GM11168 (cell line): ENCODE measurements around the gene HPN.
"Not testable (repeated sequence)": the region's sequence is repeated elsewhere in the genome, so short reads cannot be mapped to it uniquely, and the experiment has no call there.

ENCODE experiments used
- in situ Hi-C: fragments of 300-500 bp; cut with MboI; formaldehyde crosslinking; loops from one replicate; pipeline ENCODE4 v1.12.0; 2022; ENCODE audit warnings: low sequenced_read_pairs; ENCODE audit not compliant: unreplicated experiment

The HPN gene

GRCh38 chr19:35007427-35007826 lies 34.1 kb upstream of the HPN start:
- in situ Hi-C loops = not testable (repeated sequence)

DNA sequence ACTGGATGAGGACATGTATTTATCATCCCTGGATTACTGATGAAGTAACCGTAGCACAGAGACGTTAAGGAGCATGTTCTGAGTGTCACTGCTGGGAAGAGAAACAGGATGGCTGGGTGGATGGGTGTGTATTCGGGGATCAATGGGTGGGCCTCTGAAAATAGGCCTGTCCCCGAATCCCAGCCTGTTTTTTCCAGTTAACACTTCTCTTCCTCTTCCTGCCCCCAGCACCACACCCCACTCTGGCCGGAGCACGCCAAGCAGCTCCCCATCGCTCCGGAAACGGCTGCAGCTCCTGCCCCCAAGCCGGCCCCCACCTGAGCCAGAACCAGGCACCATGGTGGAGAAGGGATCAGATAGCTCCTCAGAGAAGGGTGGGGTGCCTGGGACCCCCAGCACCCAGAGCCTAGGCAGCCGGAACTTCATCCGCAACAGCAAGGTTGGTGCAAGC lies 32.6 kb upstream of the HPN start:
- in situ Hi-C loops = no loop called here

DNA sequence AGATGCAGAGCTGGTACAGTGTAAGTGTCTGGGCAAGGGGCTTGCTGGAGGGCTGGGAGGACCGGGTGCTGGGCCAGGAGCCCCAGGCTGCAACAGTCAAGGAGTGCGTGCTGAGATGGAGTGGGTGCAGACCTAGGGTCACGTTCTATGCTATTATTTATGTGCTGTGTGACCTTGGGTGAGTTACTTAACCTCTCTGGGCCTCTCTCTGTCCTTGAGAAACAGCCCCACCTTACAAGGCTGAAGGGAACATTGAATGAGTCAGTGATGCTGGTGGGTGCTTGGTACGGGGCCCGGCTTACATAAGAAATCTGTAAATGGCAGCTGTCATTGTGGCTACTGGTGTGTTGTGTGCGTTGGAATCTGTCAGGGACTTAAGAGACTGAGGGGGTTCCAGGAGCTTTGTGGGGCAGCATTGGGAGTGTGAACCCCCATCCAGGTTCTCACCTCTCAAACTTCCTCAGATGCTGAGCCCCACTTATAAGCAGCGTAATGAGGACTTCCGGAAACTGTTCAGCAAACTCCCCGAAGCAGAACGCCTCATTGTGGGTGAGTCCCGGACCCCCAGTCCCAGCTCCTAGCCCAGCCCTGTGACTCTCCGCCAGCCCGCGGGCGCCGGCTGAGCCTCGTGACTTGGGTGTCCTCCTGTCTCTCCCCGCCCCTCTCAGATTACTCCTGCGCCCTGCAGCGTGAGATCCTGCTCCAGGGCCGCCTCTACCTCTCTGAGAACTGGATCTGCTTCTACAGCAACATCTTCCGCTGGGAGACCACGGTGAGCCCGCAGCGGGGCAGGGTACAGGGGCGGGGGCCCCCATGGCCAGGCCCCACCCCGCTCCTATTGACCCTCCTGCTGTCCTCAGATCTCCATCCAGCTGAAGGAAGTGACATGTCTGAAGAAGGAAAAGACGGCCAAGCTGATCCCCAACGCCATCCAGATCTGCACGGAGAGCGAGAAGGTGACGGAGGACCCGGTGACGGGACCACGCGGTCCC lies 31.8 kb upstream of the HPN start:
- in situ Hi-C loops = no loop called here

GRCh38 chr19:35011091-35011689 lies 30.3 kb upstream of the HPN start:
- in situ Hi-C loops = no loop called here

DNA sequence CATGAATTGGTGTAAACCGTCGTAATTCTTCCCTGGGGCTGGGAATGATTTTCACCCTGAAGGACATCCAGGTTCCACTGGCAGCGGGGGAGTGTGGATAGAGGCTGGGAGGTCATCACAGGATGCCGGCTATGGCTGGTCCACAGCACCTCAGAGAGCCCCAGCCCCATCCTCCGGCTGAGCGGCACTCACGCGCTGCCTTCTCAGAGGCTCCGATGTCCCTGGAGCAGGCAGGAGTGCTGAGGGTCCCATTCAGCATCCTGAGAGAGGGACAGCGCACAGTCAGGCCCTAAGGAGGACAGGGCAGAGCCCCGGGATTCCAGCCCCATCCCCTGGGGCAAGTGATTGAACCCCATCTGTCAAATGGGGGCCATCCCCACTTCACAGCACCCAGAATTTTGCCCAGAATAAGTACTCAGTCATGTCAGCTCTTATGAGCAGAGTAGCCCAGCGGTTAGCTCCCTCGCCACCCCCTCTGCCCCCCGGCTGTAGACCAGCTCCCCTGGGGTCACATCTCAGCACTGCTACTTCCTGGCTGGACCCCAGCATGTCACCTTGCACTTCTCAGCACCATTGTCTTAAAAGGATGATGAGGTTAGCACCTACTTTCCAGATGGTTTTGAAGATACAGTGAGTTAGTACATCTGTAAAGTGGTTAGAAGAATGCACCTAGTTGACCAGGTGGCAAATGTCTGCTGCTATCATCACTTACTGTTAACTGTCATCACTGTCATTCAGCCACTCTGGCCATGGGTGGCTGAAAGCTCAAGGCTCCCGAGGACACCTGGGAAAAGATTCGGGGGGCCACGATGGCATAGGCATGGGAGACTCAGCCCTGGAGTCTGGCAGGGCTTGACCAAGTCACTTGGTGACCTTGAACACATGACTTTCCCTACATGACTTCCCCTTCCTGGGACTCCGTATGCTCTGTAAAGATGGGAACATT lies 29.5 kb upstream of the HPN start:
- in situ Hi-C loops = no loop called here

GRCh38 chr19:35013041-35013819 lies 28.3 kb upstream of the HPN start:
- in situ Hi-C loops = no loop called here

GRCh38 chr19:35013820-35014754 lies 27.4 kb upstream of the HPN start:
- in situ Hi-C loops = no loop called here

- in situ Hi-C loops = not testable (repeated sequence)
Observed at GRCh38 chr19:35014774-35015173, 26.7 kb upstream of the HPN start.

DNA sequence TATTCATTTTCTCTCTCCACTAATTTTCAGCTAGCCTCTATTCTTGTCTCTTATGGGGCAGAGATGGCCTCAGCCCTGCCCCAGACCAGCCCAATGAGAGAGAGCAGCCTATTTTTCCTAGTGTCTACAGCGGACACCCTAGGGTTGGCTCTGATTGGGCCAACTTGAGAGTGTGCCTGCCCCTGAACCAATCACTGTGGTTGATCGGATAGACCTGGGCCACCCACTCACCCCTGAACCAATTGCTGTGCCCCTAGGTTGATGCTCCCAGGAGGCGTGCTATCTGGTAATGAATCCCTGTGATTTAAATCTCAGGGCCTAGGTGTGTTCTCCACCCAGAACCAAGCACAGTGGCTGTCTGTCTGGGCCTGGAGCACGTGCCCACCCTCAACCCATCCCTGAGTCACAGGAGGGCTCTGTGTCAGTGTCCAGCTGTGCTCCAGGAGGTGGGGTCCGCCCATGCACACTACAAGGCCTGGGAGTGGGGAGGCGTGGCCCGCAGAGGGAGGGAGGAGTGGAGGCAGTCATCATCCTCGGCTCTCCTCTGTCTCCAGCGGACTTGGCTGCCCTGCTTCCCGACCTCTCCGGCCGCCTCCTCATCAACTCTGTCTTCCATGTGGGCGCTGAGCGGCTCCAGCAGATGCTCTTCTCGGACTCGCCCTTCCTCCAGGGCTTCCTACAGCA lies 26.1 kb upstream of the HPN start:
- in situ Hi-C loops = no loop called here

DNA sequence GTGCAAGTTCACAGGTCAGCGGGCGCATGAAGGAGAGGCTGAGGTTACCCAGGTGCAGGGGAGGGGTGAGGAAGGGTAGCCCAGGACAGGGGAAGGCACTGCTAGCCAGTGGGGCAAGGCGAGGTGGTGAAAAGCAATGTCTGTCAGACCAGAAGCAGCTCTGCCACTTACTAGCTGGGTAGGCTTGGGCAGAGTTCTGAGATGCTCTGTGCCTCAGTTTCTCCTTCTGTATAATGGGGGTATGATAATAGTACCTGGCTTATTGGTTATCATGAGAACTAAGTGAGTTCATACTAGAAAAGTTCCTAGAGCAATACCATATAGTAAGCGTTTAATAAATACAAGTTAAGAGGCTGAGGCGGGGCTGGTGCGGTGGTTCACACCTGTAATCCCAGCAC lies 25.6 kb upstream of the HPN start:
- in situ Hi-C loops = no loop called here

GRCh38 chr19:35017507-35017906 lies 24.0 kb upstream of the HPN start:
- in situ Hi-C loops = no loop called here

DNA sequence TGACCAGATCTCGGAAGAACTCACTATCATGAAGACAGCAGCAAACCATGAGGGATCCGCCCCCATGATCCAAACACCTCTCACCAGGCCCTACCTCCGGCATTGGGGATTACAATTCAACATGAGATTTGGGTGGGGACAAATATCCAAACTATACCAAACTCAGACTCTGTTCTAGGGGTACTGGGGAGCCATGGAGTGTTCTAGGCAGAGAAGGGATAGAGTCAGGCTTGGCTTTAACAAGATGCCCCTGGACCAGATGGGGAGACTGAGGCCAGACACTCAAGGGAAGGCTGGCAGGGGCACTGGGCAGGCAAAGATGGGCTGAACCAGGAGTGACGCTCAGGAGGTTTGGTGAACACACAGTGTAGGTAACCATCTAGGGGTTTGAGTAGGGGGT lies 23.1 kb upstream of the HPN start:
- in situ Hi-C loops = no loop called here

- in situ Hi-C loops = no loop called here
Observed at GRCh38 chr19:35019144-35019543, 22.4 kb upstream of the HPN start.

GRCh38 chr19:35021016-35021415 lies 20.5 kb upstream of the HPN start:
- in situ Hi-C loops = no loop called here

DNA sequence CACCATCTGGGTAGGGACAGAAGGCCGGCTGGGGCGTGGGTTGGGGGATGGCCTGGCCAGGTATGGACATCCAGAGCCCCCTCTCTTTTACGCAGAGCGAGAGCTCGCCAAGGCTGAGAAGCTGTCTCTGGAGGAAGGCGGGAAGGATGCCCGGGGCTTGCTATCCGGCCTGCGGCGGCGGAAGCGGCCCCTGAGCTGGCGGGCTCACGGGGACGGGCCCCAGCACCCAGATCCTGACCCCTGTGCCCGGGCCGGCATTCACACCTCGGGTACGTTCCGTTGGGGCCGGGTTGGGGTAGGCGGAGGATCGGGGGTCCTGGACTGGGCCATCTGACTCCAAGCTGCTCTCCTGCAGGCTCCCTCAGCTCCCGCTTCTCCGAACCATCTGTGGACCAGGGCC lies 19.9 kb upstream of the HPN start:
- in situ Hi-C loops = no loop called here

DNA sequence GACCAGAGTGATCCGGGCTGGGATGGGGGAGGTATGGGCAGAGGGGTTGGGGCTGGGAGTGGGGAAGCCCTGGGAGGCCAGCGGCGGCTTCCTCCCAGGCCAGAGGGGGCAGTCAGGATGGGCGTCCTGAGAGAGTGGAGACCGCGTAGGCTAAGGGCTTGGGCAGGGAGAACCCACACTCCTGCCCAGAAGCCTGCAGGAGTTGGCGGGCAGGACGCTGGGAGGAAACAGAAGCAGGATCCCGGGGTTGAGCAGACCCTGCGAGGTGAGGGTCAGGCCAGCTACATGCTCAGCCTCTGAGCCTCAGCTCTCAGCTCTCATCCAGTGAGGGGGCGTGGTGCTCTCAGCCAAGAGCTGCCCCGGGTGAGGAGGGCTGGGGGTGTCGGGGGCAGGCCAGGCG lies 19.1 kb upstream of the HPN start:
- in situ Hi-C loops = no loop called here

GRCh38 chr19:35023428-35023827 lies 18.1 kb upstream of the HPN start:
- in situ Hi-C loops = no loop called here

DNA sequence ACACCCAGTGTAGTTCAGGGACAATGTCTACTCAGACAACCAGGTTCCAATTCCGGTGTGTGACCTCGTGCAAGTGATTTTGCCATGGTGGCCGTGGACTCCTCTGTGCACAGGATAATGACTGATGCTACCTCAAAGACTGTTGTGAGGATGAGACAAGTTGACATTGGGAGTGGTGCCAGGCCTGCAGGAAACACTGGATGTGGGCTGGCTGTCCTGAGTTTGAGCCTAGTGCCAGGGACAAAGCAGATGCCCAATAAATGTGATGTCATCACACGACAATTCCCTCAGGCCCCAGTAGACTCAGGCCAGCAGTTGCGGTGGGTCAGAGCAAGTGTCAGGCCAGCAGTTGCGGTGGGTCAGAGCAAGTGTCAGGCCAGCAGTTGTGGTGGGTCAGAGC lies 17.4 kb upstream of the HPN start:
- in situ Hi-C loops = no loop called here
